MM.1S (cell line): ENCODE data around the gene AOC1.

Experiments used
- EZH2phosphoT487 ChIP-seq: fragments of 300-600 bp; sonication (generic); IDR thresholded peaks from 2 replicates; pipeline ENCODE4 v1.6.1; 2018; ENCODE audit warnings: antibody characterized with exemption, low read length
- TF ChIP-seq, protein P1 (sequence below): fragments of 300-600 bp; sonication (generic); IDR thresholded peaks from 2 replicates; pipeline ENCODE4 v1.5.1; 2016; ENCODE audit warnings: antibody characterized with exemption, low read length, mixed read lengths

GRCh38 chr7:150823043-150823442 is 29.3 kb upstream of the AOC1 start:
- TF ChIP-seq, protein P1, sequence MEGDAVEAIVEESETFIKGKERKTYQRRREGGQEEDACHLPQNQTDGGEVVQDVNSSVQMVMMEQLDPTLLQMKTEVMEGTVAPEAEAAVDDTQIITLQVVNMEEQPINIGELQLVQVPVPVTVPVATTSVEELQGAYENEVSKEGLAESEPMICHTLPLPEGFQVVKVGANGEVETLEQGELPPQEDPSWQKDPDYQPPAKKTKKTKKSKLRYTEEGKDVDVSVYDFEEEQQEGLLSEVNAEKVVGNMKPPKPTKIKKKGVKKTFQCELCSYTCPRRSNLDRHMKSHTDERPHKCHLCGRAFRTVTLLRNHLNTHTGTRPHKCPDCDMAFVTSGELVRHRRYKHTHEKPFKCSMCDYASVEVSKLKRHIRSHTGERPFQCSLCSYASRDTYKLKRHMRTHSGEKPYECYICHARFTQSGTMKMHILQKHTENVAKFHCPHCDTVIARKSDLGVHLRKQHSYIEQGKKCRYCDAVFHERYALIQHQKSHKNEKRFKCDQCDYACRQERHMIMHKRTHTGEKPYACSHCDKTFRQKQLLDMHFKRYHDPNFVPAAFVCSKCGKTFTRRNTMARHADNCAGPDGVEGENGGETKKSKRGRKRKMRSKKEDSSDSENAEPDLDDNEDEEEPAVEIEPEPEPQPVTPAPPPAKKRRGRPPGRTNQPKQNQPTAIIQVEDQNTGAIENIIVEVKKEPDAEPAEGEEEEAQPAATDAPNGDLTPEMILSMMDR: no peak
- no peak for TF ChIP-seq EZH2phosphoT487
